ENCODE measurements around the gene KNSTRN.

GRCh38 chr15:40363611-40364010, 18.9 kb upstream of the KNSTRN start:
- no peak for TF ChIP-seq POLR2AphosphoS5 (IDR thresholded peaks at IDR 0.05; ENCODE audit: low read depth, low read length)
- TF ChIP-seq POLR2A (IDR thresholded peaks at IDR 0.05; ENCODE audit: low read depth, low read length), result no peak
- no peak for TF ChIP-seq TAF1 (IDR thresholded peaks at IDR 0.05; ENCODE audit: low read depth, low read length)
